Tibial artery (tissue), 4 donors: Measurements from ENCODE around the gene ARMC2.

Source experiments
- DNase-seq, 2 donors: peaks; one replicate each; pipeline ENCODE4 v3.0.0-alpha.2; 2019
- H3K27ac ChIP-seq, 2 donors: fragments of 200-600 bp; sonication (generic) in 1 of 2; 1 replicate in 1 of 2; 2 replicates in 1 of 2; pipeline ENCODE4 v1.5.1; 2018 to 2019; ENCODE audit warnings: mild to moderate bottlenecking in 1 of 2
- H3K27me3 ChIP-seq, 2 donors: fragments of 200-600 bp; sonication (generic) in 1 of 2; one replicate each; pipeline versions ENCODE4 v1.5.1 to v1.6.0; 2016 to 2019
- H3K36me3 ChIP-seq, 3 donors: fragments of 200-600 bp; sonication (generic) in 2 of 3; one replicate each; pipeline ENCODE4 v1.5.1; 2016 to 2019; ENCODE audit warnings: mild to moderate bottlenecking in 2 of 3
- H3K4me1 ChIP-seq, 4 donors: fragments of 200-600 bp; sonication (generic) in 2 of 4; 1 replicate in 3 of 4; 2 replicates in 1 of 4; pipeline ENCODE4 v1.5.1; 2016 to 2019
- H3K4me3 ChIP-seq, 2 donors: fragments of 200-600 bp; sonication (generic) in 1 of 2; 1 replicate in 1 of 2; 2 replicates in 1 of 2; pipeline ENCODE4 v1.5.1; 2018 to 2019; ENCODE audit warnings: mild to moderate bottlenecking in 2 of 2
- H3K9me3 ChIP-seq, 3 donors: fragments of 200-600 bp; sonication (generic) in 1 of 3; one replicate each; pipeline ENCODE4 v1.5.1; 2016 to 2019
- intact Hi-C: fragments of 100-400 bp; cut with DNase I; formaldehyde crosslinking; loops from one replicate; pipeline ENCODE4 v1.15.0; 2023; ENCODE audit warnings: low total_unique reads
- TF ChIP-seq, protein P1 (sequence below), 2 experiments: fragments of 200-600 bp in 1 of 2; fragments of 450-650 bp in 1 of 2; IDR thresholded peaks; one replicate each; pipeline ENCODE4 v1.5.1; 2017 to 2019; ENCODE audit warnings: antibody characterized with exemption in 2 of 2, mild to moderate bottlenecking in 1 of 2, moderate library complexity in 1 of 2

Gene ARMC2

GRCh38 chr6:108904741-108905140 is 56.5 kb downstream of the ARMC2 start:
- intact Hi-C loops: loop anchor here (5.0 kb wide), 1 partner anchor 168 kb away; no protein-coding TSS in a partner anchor
- H3K4me1 ChIP-seq: peaks cover 0 to 4% (median 0%) of the 10 kb centered on the region in 4 donors
- no peak overlapping the region for H3K4me3 ChIP-seq
- no peak for DNase-seq
- H3K36me3 ChIP-seq: peaks cover 0 to 7% (median 0%) of the 10 kb centered on the region in 3 donors
- no peak overlapping the region for H3K27ac ChIP-seq
- H3K9me3 ChIP-seq: no peaks in the 10 kb centered on the region
- no peaks in the 10 kb centered on the region for H3K27me3 ChIP-seq
- TF ChIP-seq, protein P1, sequence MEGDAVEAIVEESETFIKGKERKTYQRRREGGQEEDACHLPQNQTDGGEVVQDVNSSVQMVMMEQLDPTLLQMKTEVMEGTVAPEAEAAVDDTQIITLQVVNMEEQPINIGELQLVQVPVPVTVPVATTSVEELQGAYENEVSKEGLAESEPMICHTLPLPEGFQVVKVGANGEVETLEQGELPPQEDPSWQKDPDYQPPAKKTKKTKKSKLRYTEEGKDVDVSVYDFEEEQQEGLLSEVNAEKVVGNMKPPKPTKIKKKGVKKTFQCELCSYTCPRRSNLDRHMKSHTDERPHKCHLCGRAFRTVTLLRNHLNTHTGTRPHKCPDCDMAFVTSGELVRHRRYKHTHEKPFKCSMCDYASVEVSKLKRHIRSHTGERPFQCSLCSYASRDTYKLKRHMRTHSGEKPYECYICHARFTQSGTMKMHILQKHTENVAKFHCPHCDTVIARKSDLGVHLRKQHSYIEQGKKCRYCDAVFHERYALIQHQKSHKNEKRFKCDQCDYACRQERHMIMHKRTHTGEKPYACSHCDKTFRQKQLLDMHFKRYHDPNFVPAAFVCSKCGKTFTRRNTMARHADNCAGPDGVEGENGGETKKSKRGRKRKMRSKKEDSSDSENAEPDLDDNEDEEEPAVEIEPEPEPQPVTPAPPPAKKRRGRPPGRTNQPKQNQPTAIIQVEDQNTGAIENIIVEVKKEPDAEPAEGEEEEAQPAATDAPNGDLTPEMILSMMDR (IDR thresholded peaks at IDR 0.05): no peak

GRCh38 chr6:108914235-108915022 is 66.2 kb downstream of the ARMC2 start:
- intact Hi-C loops: no loop called here
- no peaks in the 10 kb centered on the region for H3K27me3 ChIP-seq
- TF ChIP-seq, protein P1 (IDR thresholded peaks at IDR 0.05): peak in 1 of 2 experiments; percentile 15
- H3K4me3 ChIP-seq: no peak overlapping the region
- no peak overlapping the region for H3K27ac ChIP-seq
- no peaks in the 10 kb centered on the region for H3K9me3 ChIP-seq
- no peaks in the 10 kb centered on the region for H3K36me3 ChIP-seq
- no peaks in the 10 kb centered on the region for H3K4me1 ChIP-seq
- no peak for DNase-seq

- Histone ChIP-seq H3K9me3 (no peaks in the 10 kb centered on the region), H3K36me3 (no peaks in the 10 kb centered on the region), H3K27ac (no peak overlapping the region), H3K4me3 (no peak overlapping the region), H3K4me1 (peaks cover 0 to 3% (median 0%) of the 10 kb centered on the region in 4 donors), H3K27me3 (no peaks in the 10 kb centered on the region)
- TF ChIP-seq, protein P1 (IDR thresholded peaks at IDR 0.05): no peak
- intact Hi-C loops: no loop called here
- DNase-seq: no peak
Observed at GRCh38 chr6:108915258-108915657, 67.0 kb downstream of the ARMC2 start.

DNA sequence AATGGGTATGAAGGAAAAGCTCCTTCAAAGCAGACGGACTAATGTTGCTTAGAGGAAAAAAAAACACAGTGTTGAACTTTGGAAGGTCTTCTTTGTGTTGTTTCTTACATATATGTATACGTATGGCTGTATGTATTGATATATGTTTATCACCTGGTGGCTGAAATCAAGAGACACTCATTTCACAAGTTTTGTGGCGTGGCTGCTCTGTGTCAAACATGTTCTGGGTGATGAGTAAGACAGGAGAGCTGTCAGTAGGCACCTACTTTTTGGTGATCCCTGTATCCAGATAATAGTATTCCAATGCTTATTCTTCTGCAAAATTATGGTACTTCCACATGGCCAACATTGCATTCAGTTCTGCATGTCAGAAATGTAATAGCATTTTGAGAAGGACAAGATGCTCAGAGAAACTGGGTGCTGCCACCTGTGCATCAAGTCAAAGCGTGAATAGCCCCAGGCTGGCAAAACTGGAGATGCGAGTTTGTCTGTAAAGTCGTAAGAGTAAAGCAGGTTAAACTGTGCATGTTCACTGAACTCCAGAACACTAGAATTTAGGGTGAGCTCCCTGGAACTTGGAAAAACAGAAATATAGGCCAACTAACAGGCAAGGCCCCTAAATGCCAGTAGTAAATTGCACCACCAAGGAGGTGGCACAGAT is 67.9 kb downstream of the ARMC2 start:
- H3K9me3 ChIP-seq: no peaks in the 10 kb centered on the region
- intact Hi-C loops: no loop called here
- H3K27ac ChIP-seq: no peak overlapping the region
- no peaks in the 10 kb centered on the region for H3K27me3 ChIP-seq
- no peaks in the 10 kb centered on the region for H3K36me3 ChIP-seq
- peaks cover 0 to 12% (median 6%) of the 10 kb centered on the region in 4 donors for H3K4me1 ChIP-seq
- no peak for DNase-seq
- no peak overlapping the region for H3K4me3 ChIP-seq
- TF ChIP-seq, protein P1 (IDR thresholded peaks at IDR 0.05): no peak

DNA sequence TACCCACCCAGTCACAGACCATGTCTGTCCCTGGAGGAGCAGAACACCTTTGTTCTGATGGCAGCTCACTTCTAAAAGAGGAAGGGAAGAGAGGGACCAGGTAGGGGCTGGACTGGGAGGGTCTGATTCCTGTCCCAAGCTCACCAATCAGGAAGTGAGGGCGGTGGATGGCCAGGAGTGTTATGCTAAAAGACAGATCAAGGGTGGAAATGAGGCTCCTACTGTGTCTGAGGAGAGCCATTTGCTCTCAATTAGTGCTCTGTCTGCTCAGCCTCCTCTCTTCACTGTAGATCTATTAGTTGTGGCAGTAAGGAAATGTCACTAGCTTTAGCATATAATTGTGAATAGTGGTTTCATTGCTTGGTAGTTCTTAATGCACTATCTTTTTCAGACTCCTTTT is 72.5 kb downstream of the ARMC2 start:
- H3K27ac ChIP-seq: peak overlapping the region in 1 of 2 donors; percentile 1
- TF ChIP-seq, protein P1 (IDR thresholded peaks at IDR 0.05): no peak
- H3K4me1 ChIP-seq: peaks cover 0 to 23% (median 16%) of the 10 kb centered on the region in 4 donors

More for the DNA sequence above, 72.5 kb downstream of the ARMC2 start:
- Histone ChIP-seq H3K36me3 (no peaks in the 10 kb centered on the region), H3K4me3 (no peak overlapping the region), H3K9me3 (no peaks in the 10 kb centered on the region), H3K27me3 (no peaks in the 10 kb centered on the region)
- DNase-seq: no peak
- intact Hi-C loops: no loop called here
